CD1c-positive myeloid dendritic cell (primary cell): Measurements from ENCODE around the gene PLPPR2.
"Not testable (repeated sequence)": the region's sequence is repeated elsewhere in the genome, so short reads cannot be mapped to it uniquely, and the experiment has no call there.

ENCODE experiments used
- DNase-seq: peaks from one replicate; pipeline ENCODE4 v3.0.0-alpha.2; 2016; ENCODE audit errors: extremely low spot score

Gene PLPPR2

DNA sequence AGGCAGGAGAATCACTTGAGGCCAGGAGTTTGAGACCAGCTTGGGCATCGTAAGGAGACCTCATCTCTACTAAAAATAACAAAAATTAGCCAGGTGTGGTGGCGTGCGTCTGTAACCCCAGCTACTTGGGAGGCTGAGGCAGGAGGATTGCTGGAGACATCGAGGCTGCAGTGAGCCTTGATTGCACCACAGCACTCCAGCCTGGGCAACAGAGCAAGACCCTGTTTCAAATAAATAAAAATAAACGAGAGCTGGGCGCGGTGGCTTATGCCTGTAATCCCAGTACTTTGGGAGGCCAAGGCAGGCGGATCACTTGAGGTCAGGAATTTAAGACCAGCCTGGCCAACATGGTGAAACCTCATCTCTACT lies 15.1 kb upstream of the PLPPR2 start:
- DNase-seq: not testable (repeated sequence)

- DNase-seq: no peak
These were observed 12.8 kb upstream of the PLPPR2 start for GRCh38 chr19:11342429-11342828.

DNA sequence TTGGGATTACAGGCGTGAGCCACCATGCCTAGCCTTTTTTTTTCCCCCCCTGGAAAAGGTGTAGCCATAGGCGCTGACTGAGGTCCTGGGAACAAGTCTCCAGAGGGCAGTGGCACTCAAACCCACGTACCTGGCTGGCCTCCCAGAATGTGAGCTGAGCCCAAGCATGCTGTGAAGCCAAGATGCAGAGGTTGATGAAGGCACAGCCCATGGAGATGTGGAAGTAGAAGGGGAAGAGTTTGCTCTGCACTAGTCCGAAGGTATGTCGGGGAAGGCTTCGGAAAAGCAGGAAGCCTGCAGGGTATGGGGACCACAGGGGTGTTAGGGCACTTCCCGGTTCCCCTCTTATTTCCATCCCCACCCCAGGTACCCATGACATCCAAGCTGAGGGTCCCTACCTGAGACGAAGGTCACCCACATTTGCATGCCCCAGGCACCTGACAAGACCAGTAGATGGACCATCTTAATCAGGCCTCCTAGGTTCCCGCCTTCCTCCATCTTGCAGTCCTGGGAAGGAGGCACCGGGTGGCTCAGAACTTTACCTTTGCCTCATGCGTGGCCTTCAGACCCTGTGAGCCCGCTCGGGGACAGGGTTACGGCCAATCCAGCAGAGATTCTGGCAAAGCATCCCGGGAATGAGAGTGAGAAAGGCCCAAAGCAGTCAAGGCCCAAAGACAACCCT lies 10.0 kb upstream of the PLPPR2 start:
- DNase-seq: no peak

DNA sequence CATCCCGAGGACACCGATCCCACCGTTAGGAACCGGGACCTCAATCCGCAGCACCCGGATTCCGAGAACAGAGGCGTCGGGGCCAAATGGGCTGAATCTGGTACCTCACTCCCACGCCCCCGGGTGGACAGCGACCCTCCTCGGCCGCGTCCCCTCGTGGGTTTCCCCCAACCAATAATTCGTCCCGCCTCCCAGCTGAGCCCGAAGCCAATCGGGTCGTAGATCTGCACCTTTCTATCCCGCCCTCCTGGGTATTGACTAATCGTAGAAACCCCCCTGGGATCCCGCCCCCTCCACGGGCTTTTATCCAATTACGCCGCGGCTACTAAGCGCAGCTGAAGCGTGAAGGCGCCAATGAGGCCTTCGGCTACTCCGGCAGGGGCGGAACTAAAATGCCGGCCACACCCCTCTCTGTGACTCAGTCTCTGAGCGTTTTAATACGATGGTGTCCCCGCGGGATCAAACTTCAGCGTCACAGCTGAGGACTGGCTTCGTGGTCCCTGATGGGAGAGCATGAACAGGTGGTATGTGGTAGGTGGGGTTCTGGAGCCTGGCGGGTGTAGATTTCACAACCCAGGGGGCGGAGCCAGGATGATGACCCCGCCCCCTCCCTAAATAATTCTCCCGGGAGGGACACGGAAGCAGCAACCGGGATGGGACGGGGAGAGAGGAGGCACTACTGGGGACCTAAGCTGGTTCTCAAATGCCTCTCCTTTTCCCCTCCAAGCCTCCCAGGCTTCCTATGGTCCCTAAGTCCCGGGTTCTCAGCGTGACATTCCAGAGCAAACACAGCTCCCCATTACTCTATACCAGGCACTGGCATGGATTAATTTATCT lies 8.9 kb upstream of the PLPPR2 start, which contains the start of the genes CCDC159 and TMEM205:
Gene CCDC159, plus strand, starts transcription at position 416 of the 837 bp plus-strand sequence. Its CDS starts 88 bp downstream, at position 504.
Gene TMEM205, minus strand, starts transcription at position 165 of the 837 bp plus-strand sequence. CDS start 649 bp downstream, outside the sequence.
- peak; percentile 100 for DNase-seq

DNA sequence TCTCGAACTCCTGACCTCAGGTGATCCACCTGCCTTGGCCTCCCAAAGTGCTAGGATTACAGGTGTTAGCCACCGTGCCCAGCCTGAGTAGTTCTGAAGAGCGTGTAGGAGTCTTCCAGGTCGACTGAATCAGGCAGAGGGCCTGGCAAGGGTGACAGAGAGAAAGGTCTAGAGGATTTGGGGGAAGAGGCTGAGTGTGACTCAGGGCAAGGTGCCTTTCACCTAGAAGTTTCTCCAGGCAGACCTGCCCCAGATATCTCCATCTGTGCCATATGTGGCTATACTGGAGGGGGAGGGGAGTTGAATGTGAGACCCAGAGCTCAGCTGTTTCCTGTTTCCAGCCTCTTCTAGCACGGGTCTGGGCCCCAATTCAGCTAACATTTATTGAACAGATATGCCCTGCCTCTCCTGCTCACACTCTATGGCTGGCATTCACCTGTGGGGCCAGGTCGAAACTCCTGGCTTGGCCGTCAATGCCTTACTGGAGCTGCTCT lies 7.6 kb upstream of the PLPPR2 start:
- DNase-seq: no peak

DNA sequence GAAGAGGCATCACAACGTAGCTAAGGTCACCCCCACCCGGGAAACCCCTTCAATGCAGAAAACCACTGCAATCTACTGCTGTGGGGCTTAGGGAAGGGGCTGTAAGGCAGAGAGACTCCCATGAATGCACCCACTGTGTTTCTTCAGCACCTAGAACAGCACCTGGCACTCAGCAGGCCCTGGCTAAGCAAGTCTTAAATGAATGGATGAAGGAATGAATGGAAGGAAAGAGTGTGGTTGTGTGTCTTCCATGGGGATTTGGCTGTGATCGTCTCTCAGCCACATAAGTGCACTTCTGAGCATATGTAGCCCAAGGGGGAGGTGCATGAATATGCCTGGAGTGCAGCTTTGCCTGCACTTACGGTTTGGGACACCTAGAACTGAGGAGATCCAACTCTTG lies 6.1 kb upstream of the PLPPR2 start:
- DNase-seq: no peak

DNA sequence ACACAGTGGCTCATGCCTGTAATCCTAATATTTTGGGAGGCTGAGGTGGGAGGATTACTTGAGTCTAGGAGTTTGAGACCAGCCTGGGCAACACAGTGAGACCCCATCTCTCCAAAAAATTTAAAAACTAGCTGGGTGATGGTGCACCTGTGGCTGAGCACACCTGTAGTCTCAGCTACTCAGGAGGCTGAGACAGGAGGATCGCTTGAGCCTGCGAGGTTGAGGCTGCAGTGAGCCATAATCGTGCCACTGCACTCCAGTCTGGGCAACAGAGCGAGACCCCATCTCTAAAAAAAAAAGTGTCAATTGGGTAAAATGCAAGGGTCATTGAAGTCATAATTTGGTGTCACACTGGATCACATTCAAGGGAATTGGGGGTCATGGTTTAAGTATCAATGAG lies 1.1 kb upstream of the PLPPR2 start:
- not testable (repeated sequence) for DNase-seq

- DNase-seq: no peak
These were observed 804 bp downstream of the PLPPR2 start for GRCh38 chr19:11356074-11356397.

DNA sequence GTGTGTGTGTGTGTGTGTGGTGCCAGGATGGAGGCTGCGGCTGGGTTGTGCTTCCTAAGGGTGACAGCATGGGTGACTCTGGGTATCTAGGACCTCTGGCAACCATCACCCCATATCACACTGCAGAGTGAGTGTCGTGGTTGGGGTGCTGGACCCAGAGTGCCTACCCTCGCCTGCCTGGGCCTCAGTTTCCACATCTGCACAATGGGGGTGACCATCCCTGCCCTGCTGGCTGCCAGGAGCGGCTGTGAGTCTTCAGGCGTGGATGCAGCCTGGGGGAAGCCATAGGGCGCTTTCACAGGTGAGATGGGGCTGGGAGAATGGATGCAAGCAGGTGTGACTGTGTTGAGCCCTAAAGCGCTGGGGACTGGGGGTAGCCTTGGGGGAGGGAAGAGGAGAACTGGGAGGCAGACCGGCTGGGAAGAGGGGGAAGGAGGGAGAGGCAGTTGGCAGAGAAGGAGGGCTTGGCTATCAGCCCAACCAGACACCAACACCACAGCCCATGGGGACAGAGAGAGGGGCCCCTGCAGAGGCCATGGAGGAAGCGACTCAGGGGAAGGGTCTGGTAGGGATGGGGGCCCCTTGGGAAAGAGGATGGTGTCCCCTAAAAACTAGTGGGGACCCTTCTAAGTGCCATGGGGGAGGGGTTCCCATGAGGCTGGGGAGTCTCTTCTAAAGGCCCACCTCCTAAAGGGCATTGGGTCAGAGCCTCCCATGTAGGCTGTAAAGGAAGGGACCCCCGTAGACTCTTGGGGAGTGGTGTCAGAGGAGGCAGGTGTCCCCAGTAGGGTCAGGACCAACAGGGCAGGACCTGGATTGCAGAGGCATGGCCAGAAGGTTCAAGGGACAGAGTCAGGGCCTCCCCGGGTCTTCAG lies 1.7 kb downstream of the PLPPR2 start:
- DNase-seq: no peak

DNA sequence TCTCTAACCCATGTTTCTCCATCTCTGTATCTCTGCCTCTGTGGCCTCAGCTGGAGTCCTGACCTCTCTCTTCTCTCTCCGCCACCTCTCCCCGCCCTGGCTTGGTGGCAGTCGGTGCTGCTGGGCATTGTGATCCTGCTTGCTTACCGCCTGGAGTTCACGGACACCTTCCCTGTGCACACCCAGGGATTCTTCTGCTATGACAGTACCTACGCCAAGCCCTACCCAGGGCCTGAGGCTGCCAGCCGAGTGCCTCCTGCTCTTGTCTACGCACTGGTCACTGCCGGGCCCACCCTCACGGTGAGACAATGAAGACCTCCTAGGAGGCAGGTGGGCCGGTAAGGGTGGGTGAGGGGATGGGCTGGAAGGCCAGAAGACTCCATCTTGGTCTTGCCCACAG lies 4.2 kb downstream of the PLPPR2 start:
- DNase-seq: no peak

- no peak for DNase-seq
These were observed 6.0 kb downstream of the PLPPR2 start for GRCh38 chr19:11361037-11361770.

DNA sequence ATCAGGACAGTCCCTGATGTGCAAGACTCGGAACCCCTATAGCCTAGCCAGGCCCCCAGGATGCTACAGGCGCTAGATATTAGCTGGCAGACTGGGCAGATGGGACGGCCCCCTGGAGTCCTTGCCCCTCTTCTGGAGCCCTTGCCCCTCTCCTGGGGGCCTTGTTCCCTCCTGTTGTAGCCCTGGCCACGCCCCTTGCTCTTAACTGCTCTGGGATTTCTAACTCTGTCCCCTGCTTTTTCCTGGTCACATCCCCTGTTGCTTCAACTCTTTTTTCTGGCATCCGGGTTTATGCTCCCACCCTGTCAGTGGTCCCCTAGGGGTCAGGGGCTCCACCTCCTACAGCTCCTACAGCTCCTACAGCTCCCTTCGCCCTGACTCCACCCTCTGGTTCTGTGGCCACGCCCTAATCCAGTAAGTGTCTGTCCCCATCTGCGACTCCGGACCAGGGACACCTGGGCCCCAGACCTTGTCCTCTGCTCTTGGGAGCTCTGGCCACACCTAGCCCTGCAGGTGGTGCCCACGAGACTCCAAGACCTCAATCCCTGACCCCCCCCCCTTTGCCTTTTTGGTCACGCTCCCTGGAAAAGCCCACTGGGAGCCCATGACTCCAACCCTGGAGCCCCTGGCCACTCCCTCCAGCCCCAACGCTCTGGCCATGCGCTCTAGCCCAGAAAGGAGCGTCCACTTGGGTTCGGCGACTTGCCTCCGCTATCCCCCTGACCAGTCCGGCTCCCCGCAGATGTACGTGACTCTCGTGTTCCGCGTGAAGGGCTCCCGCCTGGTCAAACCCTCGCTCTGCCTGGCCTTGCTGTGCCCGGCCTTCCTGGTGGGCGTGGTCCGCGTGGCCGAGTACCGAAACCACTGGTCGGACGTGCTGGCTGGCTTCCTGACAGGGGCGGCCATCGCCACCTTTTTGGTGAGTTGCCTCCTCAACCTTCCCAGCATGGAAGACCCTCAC lies 6.8 kb downstream of the PLPPR2 start:
- no peak for DNase-seq

DNA sequence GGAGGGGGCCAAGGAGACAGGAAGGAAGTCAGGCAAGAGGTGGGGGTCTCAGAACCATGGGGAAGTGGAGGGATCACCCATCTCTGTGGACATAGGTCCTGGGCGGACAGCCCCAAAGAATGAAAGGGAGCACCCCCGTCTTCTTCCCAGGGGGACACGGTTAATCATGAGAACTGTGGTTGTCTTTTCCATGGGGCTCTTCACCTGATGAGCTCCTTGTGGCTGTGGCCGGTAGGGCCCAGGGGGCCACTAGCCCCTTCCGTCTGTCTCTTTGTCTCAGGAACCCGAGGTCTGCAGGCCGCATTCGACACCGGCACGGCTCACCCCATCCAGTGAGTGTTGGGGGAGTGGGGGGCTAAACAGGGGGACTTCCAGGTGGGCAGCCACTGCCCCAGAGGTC lies 8.6 kb downstream of the PLPPR2 start:
- DNase-seq: no peak

GRCh38 chr19:11364296-11364904 lies 9.2 kb downstream of the PLPPR2 start:
- no peak for DNase-seq

DNA sequence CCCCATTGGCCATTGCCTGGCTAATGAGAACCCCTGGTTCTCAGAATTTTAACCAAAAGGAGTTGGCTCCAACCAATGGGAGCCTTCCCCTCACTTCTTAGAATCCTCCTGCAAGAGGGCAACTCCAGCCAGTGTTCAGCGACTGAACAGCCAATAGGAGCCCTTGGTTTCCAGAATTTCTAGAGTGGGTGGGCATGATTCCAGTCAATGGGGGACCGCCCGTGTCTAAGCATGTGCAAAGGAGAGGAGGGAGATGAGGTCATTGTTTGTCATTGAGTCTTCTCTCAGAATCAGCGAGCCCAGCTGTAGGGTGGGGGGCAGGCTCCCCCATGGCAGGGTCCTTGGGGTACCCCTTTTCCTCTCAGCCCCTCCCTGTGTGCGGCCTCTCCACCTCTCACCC lies 9.7 kb downstream of the PLPPR2 start:
- DNase-seq: no peak

DNA sequence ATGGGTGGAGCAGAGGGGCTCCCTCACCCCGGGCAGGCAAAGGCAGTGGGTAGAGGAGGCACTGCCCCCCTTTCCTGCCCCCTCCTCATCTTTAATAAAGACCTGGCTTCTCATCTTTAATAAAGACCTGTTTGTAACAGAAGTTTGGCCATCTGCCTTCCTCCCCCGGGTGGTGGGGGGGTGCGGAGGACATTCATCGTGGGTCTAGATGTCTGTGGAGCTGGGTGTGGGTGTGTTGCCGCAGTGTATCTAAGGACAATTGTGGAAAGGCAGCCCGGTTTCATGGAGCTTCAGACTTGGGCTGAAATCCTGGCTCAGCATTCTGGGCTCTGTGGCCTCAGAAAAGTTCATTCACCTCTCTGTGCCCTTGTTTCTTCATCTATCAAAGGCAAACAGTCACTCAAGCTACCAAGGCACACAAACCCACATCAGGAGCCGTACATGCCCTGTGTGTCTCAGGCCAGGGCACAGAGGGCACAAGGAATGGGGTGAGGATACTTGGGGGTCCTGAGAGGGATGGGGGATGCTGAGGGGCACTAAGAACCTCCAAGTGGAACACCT lies 10.4 kb downstream of the PLPPR2 start:
- DNase-seq: no peak

DNA sequence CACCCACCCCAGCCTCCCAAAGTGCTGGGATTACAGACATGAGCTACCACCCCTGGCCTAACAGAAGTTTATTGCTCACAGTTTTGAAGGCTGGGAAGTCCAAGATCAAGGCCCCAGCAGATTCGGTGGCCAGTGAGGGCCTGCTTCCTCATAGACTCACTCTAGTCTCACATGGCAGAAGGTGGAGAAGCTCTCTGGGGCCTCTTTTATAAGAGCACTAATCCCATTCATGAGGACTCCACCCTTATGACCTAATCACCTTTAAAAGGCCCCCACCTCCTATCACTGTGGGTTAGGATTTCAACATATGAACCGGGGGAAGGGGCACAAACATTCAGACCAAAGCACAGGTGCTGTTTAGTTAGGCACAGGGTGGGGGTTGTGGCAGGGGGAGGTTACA lies 12.3 kb downstream of the PLPPR2 start:
- DNase-seq: no peak

DNA sequence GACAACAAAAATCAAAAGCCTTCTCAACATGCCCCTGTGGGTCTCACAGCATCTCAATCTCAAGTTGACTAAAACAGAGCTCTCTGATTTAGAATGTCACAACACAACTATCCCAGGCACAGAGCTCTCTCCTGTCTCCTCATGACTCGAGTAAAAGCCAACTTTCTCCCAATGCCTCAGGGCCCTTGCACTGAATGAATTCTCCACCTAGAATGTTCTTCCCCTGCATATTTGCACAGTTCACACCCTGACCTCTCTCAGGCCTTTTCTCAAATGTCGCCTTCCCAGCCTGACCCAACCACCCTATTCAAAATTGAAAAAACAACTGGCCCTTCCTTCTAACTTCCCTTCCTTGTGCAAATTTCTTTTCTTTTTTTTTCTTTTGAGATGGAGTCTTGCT lies 15.5 kb downstream of the PLPPR2 start:
- no peak for DNase-seq

DNA sequence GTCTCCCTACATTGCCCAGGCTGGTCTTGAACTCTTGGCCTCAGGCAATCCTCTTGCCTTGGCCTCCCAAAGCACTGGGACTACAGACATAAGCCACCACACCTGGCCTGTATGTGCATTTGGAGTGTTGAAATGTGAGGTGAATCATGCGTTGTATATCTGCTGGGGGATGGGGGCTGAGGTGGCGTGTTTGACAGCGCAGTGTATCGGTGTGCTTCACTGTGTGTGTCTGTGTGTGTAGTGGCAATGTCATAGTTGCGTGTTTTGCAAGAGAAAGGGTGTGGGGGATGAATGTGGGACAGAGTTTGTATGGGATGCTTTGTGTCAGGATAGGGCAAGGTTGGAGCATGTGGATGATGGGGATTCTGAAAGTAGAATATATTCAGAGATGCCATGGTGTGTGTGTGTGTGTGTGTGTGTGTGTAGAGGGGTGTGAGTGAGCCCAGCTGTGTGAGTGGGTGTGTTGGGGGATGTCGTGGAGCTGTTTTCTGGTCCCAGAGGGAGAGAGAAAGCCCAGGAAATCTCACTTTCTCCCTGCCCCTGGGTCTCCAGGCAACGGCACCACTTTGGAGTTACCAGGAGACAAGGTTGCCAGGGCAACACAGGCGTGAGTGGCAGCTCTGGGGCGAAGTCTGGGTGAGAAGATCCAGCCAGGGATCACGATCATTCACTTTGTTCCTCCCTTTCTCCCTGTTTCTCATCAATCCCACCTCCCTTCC lies 18.1 kb downstream of the PLPPR2 start:
- DNase-seq: no peak
